ENCODE results near the gene CCT8. TPM values are rescaled to one million over a fixed set of nuclear protein-coding genes. Genes with fewer than 3 reads are reported as not detected.

CCT8 gene
- polyA plus RNA-seq (ENCODE audit: insufficient read depth in 1 of 5, insufficient read length in 5 of 5, low replicate concordance in 1 of 5) = 100 to 1,000 TPM; 229 to 293 (median 238) TPM
- long read RNA-seq, donor 1, transcript CCT8-210 (5 exons, 1,326 nt) = minor isoform, 9 of 194 reads
- long read RNA-seq, donor 1, transcript CCT8-201 (15 exons, 2,005 nt) = major isoform, 51 of 194 reads
- long read RNA-seq, donor 1, partial matches to known transcripts = 122 of 194 reads
- long read RNA-seq, donor 1, other reads (novel, unspliced or antisense) = 11 of 194 reads
- long read RNA-seq, donor 2, transcript CCT8-201 (15 exons, 2,005 nt) = major isoform, 45 of 106 reads
- long read RNA-seq, donor 2, partial matches to known transcripts = 54 of 106 reads
- long read RNA-seq, donor 2, other reads (novel, unspliced or antisense) = 6 of 106 reads
- long read RNA-seq, donor 3, transcript CCT8-210 (5 exons, 1,326 nt) = minor isoform, 5 of 113 reads
- long read RNA-seq, donor 3, transcript CCT8-201 (15 exons, 2,005 nt) = major isoform, 54 of 113 reads
- long read RNA-seq, donor 3, partial matches to known transcripts = 54 of 113 reads
- long read RNA-seq, donor 3, other reads (novel, unspliced or antisense) = 0 of 113 reads
- long read RNA-seq, donor 4, transcript CCT8-201 (15 exons, 2,005 nt) = major isoform, 25 of 59 reads
- long read RNA-seq, donor 4, partial matches to known transcripts = 31 of 59 reads
- long read RNA-seq, donor 4, other reads (novel, unspliced or antisense) = 0 of 59 reads
- long read RNA-seq, donor 5, transcript CCT8-201 (15 exons, 2,005 nt) = major isoform, 70 of 227 reads
- long read RNA-seq, donor 5, transcript CCT8-210 (5 exons, 1,326 nt) = minor isoform, 5 of 227 reads
- long read RNA-seq, donor 5, partial matches to known transcripts = 147 of 227 reads
- long read RNA-seq, donor 5, other reads (novel, unspliced or antisense) = 5 of 227 reads
- long read RNA-seq, donor 6, transcript CCT8-201 (15 exons, 2,005 nt) = major isoform, 81 of 223 reads
- long read RNA-seq, donor 6, transcript CCT8-210 (5 exons, 1,326 nt) = minor isoform, 5 of 223 reads
- long read RNA-seq, donor 6, partial matches to known transcripts = 125 of 223 reads
- long read RNA-seq, donor 6, other reads (novel, unspliced or antisense) = 10 of 223 reads
- long read RNA-seq, donor 7, transcript CCT8-201 (15 exons, 2,005 nt) = major isoform, 41 of 81 reads
- long read RNA-seq, donor 7, partial matches to known transcripts = 39 of 81 reads
- long read RNA-seq, donor 7, other reads (novel, unspliced or antisense) = 0 of 81 reads
- long read RNA-seq, donor 8, transcript CCT8-201 (15 exons, 2,005 nt) = major isoform, 15 of 51 reads
- long read RNA-seq, donor 8, partial matches to known transcripts = 27 of 51 reads
- long read RNA-seq, donor 8, other reads (novel, unspliced or antisense) = 5 of 51 reads

- peak; percentile 99 for DNase-seq
These were observed at the start of gene CCT8 for GRCh38 chr21:29073222-29074006. Gene CCT8 (minus strand): TSS chr21:29073648. CDS start chr21:29073590, 58 bp downstream.

GRCh38 chr21:29121759-29122158 lies 48.3 kb upstream of the CCT8 start:
- DNase-seq = no peak

- no peak for DNase-seq
These were observed 44.0 kb upstream of the CCT8 start for GRCh38 chr21:29117372-29117955.

GRCh38 chr21:29115899-29116298 lies 42.5 kb upstream of the CCT8 start:
- no peak for DNase-seq

GRCh38 chr21:29114765-29115500 lies 41.5 kb upstream of the CCT8 start:
- DNase-seq = no peak

- DNase-seq = no peak
These were observed 31.8 kb upstream of the CCT8 start for GRCh38 chr21:29105218-29105617.

GRCh38 chr21:29104239-29104708 lies 30.8 kb upstream of the CCT8 start:
- no peak for DNase-seq

GRCh38 chr21:29102791-29103257 lies 29.4 kb upstream of the CCT8 start:
- no peak for DNase-seq

GRCh38 chr21:29098156-29098555 lies 24.7 kb upstream of the CCT8 start:
- DNase-seq = no peak

GRCh38 chr21:29096218-29097015 lies 23.0 kb upstream of the CCT8 start:
- DNase-seq = no peak

GRCh38 chr21:29092102-29092959 lies 18.9 kb upstream of the CCT8 start:
- no peak for DNase-seq

GRCh38 chr21:29091033-29091432 lies 17.6 kb upstream of the CCT8 start:
- DNase-seq = no peak

- DNase-seq = no peak
These were observed 11.8 kb upstream of the CCT8 start for GRCh38 chr21:29085106-29085752.

- no peak for DNase-seq
These were observed 10.9 kb upstream of the CCT8 start for GRCh38 chr21:29084372-29084771.

- no peak for DNase-seq
These were observed 9.9 kb upstream of the CCT8 start for GRCh38 chr21:29083306-29083705.

- no peak for DNase-seq
These were observed 8.8 kb upstream of the CCT8 start for GRCh38 chr21:29082046-29082815.

Data from right lung (tissue), 10 donors.